Adipocyte (in vitro differentiated cells): ENCODE measurements around the gene PCED1B.

Source experiments
- DNase-seq: peaks from one replicate; pipeline ENCODE4 v3.0.0-alpha.2; 2015; ENCODE audit warnings: low read depth
- H3K27me3 ChIP-seq: replicated peaks from 2 replicates; pipeline ENCODE4 v1.7.0; 2013; ENCODE audit warnings: mild to moderate bottlenecking, low read length, moderate library complexity; ENCODE audit not compliant: control insufficient read depth, insufficient read depth
- H3K36me3 ChIP-seq: 2 replicates; pipeline ENCODE4 v1.7.0; 2013; ENCODE audit warnings: low read length, mild to moderate bottlenecking, moderate library complexity; ENCODE audit not compliant: control insufficient read depth, insufficient read depth, severe bottlenecking
- H3K4me1 ChIP-seq: 2 replicates; pipeline ENCODE4 v1.7.0; 2013; ENCODE audit warnings: mild to moderate bottlenecking, low read length, moderate library complexity; ENCODE audit not compliant: control insufficient read depth, insufficient read depth
- H3K4me3 ChIP-seq: 2 replicates; pipeline ENCODE4 v1.7.0; 2013; ENCODE audit warnings: mild to moderate bottlenecking, low read length, moderate library complexity
- H3K9ac ChIP-seq: 2 replicates; pipeline ENCODE4 v1.7.0; 2013; ENCODE audit warnings: mild to moderate bottlenecking, low read length, moderate library complexity
- H3K9me3 ChIP-seq: 2 replicates; pipeline ENCODE4 v1.7.0; 2013; ENCODE audit warnings: mild to moderate bottlenecking, low read length, moderate library complexity; ENCODE audit not compliant: control insufficient read depth

Gene PCED1B

DNA sequence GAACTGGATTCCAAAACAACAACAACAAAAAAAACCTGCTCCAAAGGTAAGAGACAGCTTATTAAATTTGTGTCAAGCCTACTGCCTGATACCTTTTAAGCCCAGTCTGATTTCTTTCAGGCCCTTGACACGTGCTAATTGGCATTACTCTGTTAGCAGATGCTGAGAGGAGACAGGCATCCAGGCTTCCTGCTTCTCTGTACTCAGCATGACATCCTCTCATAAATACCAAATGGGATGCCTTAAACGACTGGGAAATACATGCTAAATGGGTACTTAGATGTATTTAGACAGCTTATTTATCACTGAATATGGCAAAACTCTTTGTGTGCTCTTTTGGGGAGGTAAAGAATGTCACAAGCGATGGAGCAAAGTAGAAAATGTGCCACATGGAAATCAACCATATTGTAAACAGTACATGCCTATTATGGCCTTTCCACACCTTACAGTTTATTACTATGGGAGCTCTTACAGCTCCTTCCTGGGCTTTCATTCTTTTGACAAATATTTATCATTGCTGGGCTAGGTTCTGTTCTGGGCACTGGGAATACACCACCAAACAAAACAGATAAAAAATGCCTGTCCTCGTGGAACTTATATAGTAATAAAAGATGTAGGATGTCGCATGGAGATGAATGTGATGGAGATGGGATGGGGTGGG is 11.5 kb upstream of the PCED1B start:
- Histone ChIP-seq H3K4me1 (no peaks in the 10 kb centered on the region), H3K27me3 (no peaks in the 10 kb centered on the region), H3K36me3 (no peaks in the 10 kb centered on the region), H3K9me3 (no peaks in the 10 kb centered on the region), H3K4me3 (no peak overlapping the region), H3K9ac (no peak overlapping the region)
- DNase-seq: no peak

DNA sequence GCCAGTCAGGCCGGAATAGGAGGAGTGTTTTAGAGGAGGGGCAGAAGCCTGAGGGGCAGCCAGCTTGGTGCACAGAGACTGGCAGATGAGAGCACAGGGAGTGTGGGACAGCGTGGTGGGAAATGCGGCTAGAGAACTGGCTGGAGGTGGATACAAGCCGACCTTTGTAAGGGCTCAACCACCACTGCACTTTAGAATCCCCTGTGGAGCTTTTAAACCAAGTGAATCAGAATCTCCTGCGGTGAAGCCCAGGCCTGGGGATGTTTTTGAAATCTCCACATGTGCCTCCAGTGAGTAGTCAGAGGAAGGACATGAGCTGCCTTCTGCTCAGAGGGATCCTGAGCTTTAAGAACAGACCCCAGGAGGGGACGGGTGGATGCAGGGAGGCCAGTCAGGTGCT is 10.9 kb upstream of the PCED1B start:
- H3K36me3 ChIP-seq: no peaks in the 10 kb centered on the region
- no peaks in the 10 kb centered on the region for H3K9me3 ChIP-seq
- no peak for DNase-seq
- no peaks in the 10 kb centered on the region for H3K27me3 ChIP-seq
- no peak overlapping the region for H3K9ac ChIP-seq
- H3K4me1 ChIP-seq: no peaks in the 10 kb centered on the region
- no peak overlapping the region for H3K4me3 ChIP-seq

DNA sequence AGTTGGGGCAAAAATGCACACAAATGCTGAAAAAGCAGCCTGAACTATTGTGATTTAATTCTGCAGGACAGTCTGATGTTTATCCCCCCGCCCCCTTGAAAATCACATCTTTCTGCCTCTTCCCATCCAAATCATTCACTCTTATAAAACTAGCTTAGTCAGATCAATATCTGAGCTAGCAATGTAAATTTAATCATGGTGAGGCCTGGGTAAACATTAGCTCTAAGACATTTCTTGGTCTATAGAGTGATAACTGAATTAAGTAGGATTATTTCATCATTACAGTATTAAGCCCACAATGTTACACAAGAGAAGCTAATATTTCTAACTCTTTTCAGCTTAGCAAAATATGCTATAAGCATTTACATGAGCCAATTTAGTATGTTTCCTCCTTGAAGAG is 9.1 kb upstream of the PCED1B start:
- Histone ChIP-seq H3K27me3 (peaks cover under 1% of the 10 kb centered on the region), H3K9ac (no peak overlapping the region), H3K4me3 (no peak overlapping the region), H3K9me3 (no peaks in the 10 kb centered on the region), H3K36me3 (no peaks in the 10 kb centered on the region), H3K4me1 (no peaks in the 10 kb centered on the region)
- no peak for DNase-seq

DNA sequence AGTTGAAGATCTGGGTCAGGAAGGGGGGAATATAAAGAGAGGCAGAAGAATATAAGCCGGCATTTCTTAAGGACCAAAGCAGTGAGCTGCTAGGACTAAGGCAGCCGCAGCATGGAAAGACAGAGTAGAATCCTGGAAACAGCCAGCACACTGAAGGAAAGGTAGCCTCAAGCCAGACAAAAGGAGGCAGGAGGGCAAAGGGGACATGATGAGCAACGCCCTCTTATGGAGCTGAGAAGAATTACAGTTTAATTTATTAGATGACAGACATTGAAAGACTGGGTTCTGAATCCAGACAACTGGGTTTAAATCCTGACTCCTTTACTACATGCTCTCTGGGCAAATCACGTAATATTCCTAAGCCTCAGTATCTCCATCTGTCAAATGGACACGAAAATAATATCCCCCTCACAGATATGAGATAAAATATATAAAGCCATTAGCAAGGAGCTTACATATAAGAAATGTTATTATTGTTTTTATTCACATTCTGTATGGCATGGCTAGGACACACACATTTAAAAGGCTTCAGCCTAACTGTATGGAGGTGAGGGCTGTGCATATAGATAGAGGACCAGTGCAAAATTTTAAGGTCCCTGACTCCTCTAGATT is 8.1 kb upstream of the PCED1B start:
- no peaks in the 10 kb centered on the region for H3K9me3 ChIP-seq
- DNase-seq: no peak
- no peak overlapping the region for H3K9ac ChIP-seq
- no peak overlapping the region for H3K4me3 ChIP-seq
- H3K4me1 ChIP-seq: no peaks in the 10 kb centered on the region
- H3K27me3 ChIP-seq: peaks cover 4% of the 10 kb centered on the region
- H3K36me3 ChIP-seq: no peaks in the 10 kb centered on the region

DNA sequence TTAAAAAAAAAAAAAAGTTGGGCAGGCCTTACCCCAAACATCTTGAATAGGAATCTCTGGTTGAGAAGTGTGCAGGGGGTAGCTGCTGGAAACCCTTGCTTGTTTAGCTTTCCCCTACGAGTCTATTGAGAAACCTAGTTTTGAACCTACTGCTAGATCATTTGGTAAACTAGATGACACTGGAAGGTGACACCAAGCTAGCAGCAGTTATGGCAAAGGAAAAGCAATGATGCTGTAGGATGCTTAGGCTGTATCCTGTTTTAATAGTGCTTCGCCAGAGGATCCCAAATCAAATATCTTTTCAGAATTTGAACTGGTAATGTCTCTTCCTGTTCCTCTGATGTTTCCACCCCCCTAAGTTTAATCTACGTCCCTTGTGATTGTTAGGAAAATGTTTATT is 5.5 kb upstream of the PCED1B start:
- H3K27me3 ChIP-seq: peaks cover 25% of the 10 kb centered on the region
- no peak for DNase-seq
- no peaks in the 10 kb centered on the region for H3K36me3 ChIP-seq
- H3K4me3 ChIP-seq: no peak overlapping the region
- H3K9me3 ChIP-seq: no peaks in the 10 kb centered on the region
- peaks cover 6% of the 10 kb centered on the region for H3K4me1 ChIP-seq
- no peak overlapping the region for H3K9ac ChIP-seq

DNA sequence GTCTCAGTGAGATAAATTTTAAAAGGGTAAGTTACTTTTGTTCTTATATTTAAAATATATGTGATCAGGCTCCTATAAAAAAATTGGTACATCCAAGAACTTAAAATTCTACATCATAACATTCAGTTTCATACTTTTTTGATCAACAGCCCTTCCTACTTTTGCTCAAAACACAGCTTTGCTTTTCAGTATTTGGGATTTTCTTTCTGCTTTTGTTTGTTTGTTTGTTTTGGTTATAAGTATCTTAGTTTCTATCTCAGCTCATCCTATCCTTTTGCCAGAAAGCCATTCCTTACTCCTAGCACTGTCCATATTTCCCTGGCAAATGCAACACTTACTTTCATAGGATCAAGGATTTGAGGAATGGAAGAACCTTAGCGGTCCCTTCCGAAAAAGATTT is 4.7 kb upstream of the PCED1B start:
- DNase-seq: no peak
- peaks cover 10% of the 10 kb centered on the region for H3K4me1 ChIP-seq
- no peak overlapping the region for H3K9ac ChIP-seq
- H3K4me3 ChIP-seq: no peak overlapping the region
- no peaks in the 10 kb centered on the region for H3K9me3 ChIP-seq
- H3K36me3 ChIP-seq: no peaks in the 10 kb centered on the region
- peaks cover 25% of the 10 kb centered on the region for H3K27me3 ChIP-seq

DNA sequence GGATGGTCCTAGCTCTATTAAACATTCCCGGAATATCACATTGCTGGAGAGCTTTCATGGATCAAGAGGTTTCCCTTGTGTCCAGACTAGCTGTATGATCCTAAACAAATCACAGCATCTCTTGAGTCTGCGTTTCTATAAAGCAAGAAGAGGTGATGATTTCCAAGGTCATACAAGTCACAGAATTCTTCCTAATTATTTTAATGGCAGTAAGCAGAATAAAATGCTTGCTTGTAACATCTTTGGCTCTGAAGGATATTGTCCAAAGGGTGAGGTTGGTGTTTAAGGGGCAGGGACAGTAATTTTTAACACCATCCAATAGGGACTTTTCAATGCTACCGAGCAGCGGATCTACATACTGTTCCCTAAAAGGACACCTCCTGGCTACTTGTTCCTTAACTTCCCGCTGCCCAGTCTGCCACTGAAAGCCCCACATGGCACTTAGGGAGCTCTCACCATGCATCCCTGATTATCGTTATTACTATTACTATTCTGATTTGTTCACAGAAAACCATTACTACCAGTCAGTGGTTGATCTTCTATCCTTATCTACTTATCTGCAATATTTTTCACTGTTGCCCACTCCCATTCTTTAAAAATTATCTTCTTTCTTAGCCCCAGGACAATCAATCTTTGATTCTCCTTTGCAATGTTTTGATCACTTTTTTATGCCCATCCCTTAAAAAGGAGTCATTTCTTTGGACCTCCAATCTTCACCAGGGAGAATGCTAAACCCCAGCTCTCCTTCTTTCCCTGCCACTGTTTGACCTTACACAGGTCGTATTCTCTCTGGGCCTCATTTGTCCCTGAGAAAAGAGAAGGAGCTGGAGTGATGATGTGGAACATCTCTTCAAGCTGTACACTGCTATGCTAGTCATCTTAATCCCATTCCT is 4.0 kb upstream of the PCED1B start:
- no peak overlapping the region for H3K4me3 ChIP-seq
- no peak overlapping the region for H3K9ac ChIP-seq
- H3K9me3 ChIP-seq: no peaks in the 10 kb centered on the region
- H3K36me3 ChIP-seq: no peaks in the 10 kb centered on the region
- H3K27me3 ChIP-seq: peaks cover 25% of the 10 kb centered on the region
- DNase-seq: no peak
- peaks cover 11% of the 10 kb centered on the region for H3K4me1 ChIP-seq

DNA sequence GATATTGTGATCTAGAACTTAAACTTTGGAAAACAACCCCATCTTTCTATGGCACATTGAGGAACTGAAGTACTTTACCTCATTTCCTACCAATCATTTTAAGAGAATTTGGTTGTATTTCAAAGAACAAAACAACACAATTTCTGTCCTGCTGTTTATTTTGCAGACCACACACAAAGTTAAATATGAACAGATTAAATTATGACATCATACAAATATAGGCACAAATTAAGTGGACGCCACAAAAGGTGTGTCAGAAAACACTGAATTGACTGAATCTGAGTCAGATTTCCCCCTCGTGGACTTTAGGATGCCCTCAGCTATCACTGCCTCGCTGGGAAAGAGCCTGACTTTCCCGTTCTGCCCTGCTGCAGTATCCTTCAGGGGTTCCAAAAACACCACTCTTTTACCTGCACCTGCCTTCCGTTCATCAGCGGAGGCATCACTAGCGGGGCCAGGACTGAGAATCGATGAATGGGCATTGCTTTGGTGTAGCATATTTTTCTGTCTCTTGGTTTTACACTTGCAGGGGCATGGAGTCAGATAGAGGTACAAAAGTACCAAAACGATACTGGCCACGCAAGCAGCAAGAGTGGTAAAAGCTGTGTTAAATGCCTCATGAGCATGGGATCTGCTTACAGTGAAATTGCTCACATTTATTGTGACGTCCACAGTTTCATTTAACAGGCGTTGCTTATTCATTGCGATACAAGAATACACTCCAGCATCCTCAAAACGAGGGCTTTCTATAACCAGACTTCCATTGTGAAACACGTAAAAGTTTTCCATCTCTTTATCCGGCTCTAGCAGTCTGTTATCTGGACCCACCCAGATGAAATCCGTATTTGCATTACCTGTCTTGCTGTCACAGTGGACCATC is 2.0 kb upstream of the PCED1B start:
- H3K4me3 ChIP-seq: no peak overlapping the region
- no peaks in the 10 kb centered on the region for H3K9me3 ChIP-seq
- no peak for DNase-seq
- H3K9ac ChIP-seq: no peak overlapping the region
- H3K4me1 ChIP-seq: peaks cover 27% of the 10 kb centered on the region
- H3K27me3 ChIP-seq: peaks cover 25% of the 10 kb centered on the region
- no peaks in the 10 kb centered on the region for H3K36me3 ChIP-seq

DNA sequence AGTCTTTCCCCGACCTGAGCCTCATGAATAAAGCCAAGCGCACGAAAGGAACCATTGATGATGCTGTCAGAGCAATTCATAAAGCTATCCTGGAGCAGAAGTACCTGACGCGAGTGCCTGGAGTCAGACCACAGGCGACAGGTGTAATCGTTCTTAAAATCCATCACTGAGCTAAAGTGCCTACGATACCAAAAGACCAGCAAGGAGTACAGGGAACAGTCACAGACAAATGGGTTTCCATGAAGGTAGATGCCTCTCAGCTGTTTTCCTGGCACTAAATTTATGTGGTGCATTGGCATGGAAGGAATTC is 1.4 kb upstream of the PCED1B start:
- Histone ChIP-seq H3K36me3 (no peaks in the 10 kb centered on the region), H3K9ac (no peak overlapping the region), H3K9me3 (no peaks in the 10 kb centered on the region), H3K4me3 (no peak overlapping the region), H3K27me3 (peaks cover 25% of the 10 kb centered on the region), H3K4me1 (peaks cover 32% of the 10 kb centered on the region)
- DNase-seq: no peak

DNA sequence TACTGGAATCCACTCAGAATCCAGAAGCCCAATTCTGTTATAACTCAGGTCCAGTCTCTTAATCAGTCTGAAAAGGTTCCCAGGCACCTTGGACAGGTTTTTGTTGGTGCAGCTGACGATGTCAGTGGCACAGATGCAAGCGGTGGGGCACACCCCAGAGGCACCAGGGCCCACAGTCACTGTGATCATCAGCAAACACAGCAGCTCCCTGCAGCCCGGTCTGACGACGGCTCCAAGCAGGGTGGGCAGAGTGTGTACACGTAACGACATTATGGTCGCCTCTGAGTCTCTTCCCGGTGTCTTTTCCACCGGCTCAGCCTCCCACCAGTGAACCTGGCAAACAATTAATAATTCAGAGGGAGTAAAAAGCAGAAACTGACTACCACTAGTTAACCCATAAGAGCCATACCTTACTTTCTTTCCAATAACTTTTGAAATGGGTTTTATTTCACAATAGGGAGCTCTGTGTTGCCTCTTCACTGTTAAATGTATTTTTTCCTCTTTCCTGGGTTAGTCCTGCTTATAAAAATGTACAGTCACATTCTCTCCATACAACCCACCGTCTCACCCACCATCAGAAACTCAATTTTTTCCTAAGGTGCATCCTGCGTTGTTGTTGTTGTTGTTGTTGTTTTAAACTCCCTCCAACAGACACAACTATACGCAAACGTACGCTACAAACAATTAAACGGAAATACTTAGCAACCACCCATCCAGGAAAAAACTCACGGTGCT is 521 bp upstream of the PCED1B start:
- peaks cover 25% of the 10 kb centered on the region for H3K27me3 ChIP-seq
- peaks cover 39% of the 10 kb centered on the region for H3K4me1 ChIP-seq
- peak; percentile 52 for DNase-seq
- H3K9me3 ChIP-seq: no peaks in the 10 kb centered on the region
- H3K9ac ChIP-seq: peak overlapping the region; percentile 82
- H3K36me3 ChIP-seq: no peaks in the 10 kb centered on the region
- peak overlapping the region; percentile 89 for H3K4me3 ChIP-seq
